Brain microvascular endothelial cell (primary cell): ENCODE measurements around the gene CHID1.
A peak's percentile ranks its signal among the peaks of the same experiment; 100 is the strongest.

Experiments
- DNase-seq: peaks from one replicate; pipeline ENCODE4 v3.0.0-alpha.2; 2020
- H3K27ac ChIP-seq: fragments of 250-450 bp; sonication (Bioruptor Pico); 2 replicates; pipeline ENCODE4 v1.5.1; 2020; ENCODE audit warnings: mild to moderate bottlenecking, moderate library complexity
- H3K27me3 ChIP-seq: fragments of 250-450 bp; sonication (Bioruptor Pico); replicated peaks from 2 replicates; pipeline ENCODE4 v1.5.1; 2020; ENCODE audit warnings: mild to moderate bottlenecking
- H3K36me3 ChIP-seq: fragments of 250-450 bp; sonication (Bioruptor Pico); replicated peaks from 2 replicates; pipeline ENCODE4 v1.5.1; 2020; ENCODE audit warnings: mild to moderate bottlenecking
- H3K4me3 ChIP-seq: 2 replicates; pipeline ENCODE4 v1.5.1; 2011; ENCODE audit warnings: low read depth, mild to moderate bottlenecking, control low read depth, low read length, moderate library complexity
- in situ Hi-C: cut with HindIII; loops from 2 replicates; pipeline ENCODE4 v1.10.0; 2017; ENCODE audit warnings: low sequenced_read_pairs, low pct_ligation_motif_present
- TF ChIP-seq, protein P1 (sequence below): IDR thresholded peaks from 2 replicates; pipeline ENCODE4 v1.5.1; 2011; ENCODE audit warnings: low read depth, mild to moderate bottlenecking, moderate library complexity, low read length, control low read depth, inconsistent platforms; ENCODE audit errors: missing control alignments

The CHID1 gene

DNA sequence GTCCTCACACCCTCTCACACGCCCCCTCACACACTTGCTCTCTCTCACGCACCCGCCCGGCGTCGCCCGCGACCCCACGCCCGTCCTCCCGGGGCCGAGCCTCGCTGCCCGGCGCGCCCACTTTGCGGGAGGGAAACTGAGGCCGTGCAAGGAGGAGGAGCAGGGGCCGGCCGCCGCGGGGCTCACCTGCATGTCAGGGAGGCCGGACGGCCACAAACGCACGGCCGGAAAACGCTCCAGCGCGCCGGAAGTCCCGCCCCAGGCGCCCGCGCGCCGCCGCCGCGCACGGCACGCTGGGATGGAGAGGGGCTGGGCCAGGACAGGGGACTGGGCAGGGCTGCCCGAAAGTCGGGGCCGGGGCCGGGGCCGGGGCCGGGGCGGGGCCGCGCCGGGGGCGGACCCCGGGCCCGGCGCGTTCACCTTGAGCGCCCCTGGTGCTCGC, at the start of gene CHID1:
TSS of gene CHID1 (minus strand) at position 222 of the 442 bp plus-strand sequence. CDS start 5,994 bp downstream, outside the sequence.
- H3K27ac ChIP-seq, result peak within 1 kb of the TSS; percentile 86
- in situ Hi-C loops, result loop anchor here (25.0 kb wide), 1 partner anchor 127 kb away; the partner anchor contains the start of gene MUC6
- H3K4me3 ChIP-seq, result peak within 1 kb of the TSS; percentile 82
- TF ChIP-seq, protein P1, sequence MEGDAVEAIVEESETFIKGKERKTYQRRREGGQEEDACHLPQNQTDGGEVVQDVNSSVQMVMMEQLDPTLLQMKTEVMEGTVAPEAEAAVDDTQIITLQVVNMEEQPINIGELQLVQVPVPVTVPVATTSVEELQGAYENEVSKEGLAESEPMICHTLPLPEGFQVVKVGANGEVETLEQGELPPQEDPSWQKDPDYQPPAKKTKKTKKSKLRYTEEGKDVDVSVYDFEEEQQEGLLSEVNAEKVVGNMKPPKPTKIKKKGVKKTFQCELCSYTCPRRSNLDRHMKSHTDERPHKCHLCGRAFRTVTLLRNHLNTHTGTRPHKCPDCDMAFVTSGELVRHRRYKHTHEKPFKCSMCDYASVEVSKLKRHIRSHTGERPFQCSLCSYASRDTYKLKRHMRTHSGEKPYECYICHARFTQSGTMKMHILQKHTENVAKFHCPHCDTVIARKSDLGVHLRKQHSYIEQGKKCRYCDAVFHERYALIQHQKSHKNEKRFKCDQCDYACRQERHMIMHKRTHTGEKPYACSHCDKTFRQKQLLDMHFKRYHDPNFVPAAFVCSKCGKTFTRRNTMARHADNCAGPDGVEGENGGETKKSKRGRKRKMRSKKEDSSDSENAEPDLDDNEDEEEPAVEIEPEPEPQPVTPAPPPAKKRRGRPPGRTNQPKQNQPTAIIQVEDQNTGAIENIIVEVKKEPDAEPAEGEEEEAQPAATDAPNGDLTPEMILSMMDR, result no peak
- H3K36me3 ChIP-seq, result no peaks in the 10 kb centered on the region
- DNase-seq, result peak; percentile 45
- H3K27me3 ChIP-seq, result no peaks in the 10 kb centered on the region

GRCh38 chr11:959608-960007, 49.0 kb upstream of the CHID1 start:
- Histone ChIP-seq H3K27me3 (no peaks in the 10 kb centered on the region), H3K4me3 (no peak overlapping the region), H3K27ac (no peak overlapping the region), H3K36me3 (peaks cover 13% of the 10 kb centered on the region)
- in situ Hi-C loops, result no loop called here
- no peak for DNase-seq
- TF ChIP-seq, protein P1, result no peak

- H3K27ac ChIP-seq, result no peak overlapping the region
- peaks cover 13% of the 10 kb centered on the region for H3K36me3 ChIP-seq
- DNase-seq, result no peak
- in situ Hi-C loops, result no loop called here
- no peaks in the 10 kb centered on the region for H3K27me3 ChIP-seq
- H3K4me3 ChIP-seq, result no peak overlapping the region
- TF ChIP-seq, protein P1, result no peak
These were observed 48.4 kb upstream of the CHID1 start for GRCh38 chr11:959027-959426.

- peaks cover 8% of the 10 kb centered on the region for H3K36me3 ChIP-seq
- TF ChIP-seq, protein P1, result no peak
- in situ Hi-C loops, result no loop called here
- no peak overlapping the region for H3K27ac ChIP-seq
- H3K4me3 ChIP-seq, result no peak overlapping the region
- DNase-seq, result no peak
- H3K27me3 ChIP-seq, result no peaks in the 10 kb centered on the region
These were observed 47.5 kb upstream of the CHID1 start for GRCh38 chr11:958101-958500.

- Histone ChIP-seq H3K4me3 (no peak overlapping the region), H3K27ac (no peak overlapping the region), H3K27me3 (no peaks in the 10 kb centered on the region), H3K36me3 (peaks cover 8% of the 10 kb centered on the region)
- no peak for DNase-seq
- TF ChIP-seq, protein P1, result no peak
- in situ Hi-C loops, result no loop called here
These were observed 46.8 kb upstream of the CHID1 start for GRCh38 chr11:957212-957920.
